ENCODE results near the gene ARHGAP42.
"Not testable (repeated sequence)": the region's sequence is repeated elsewhere in the genome, so short reads cannot be mapped to it uniquely, and the experiment has no call there.

ARHGAP42 gene

GRCh38 chr11:100719809-100720221 lies 32.7 kb downstream of the ARHGAP42 start:
- no peak for DNase-seq (ENCODE audit: low spot score)

- no peak for DNase-seq (ENCODE audit: low spot score)
Measured at GRCh38 chr11:100726680-100727079, 39.6 kb downstream of the ARHGAP42 start.

- DNase-seq (ENCODE audit: low spot score) = no peak
Measured at GRCh38 chr11:100727410-100727809, 40.3 kb downstream of the ARHGAP42 start.

- DNase-seq (ENCODE audit: low spot score) = no peak
Measured at GRCh38 chr11:100730266-100730665, 43.2 kb downstream of the ARHGAP42 start.

GRCh38 chr11:100731471-100731870 lies 44.4 kb downstream of the ARHGAP42 start:
- DNase-seq (ENCODE audit: low spot score) = no peak

GRCh38 chr11:100732949-100733348 lies 45.9 kb downstream of the ARHGAP42 start:
- no peak for DNase-seq (ENCODE audit: low spot score)

GRCh38 chr11:100734743-100735527 lies 47.8 kb downstream of the ARHGAP42 start:
- no peak for DNase-seq (ENCODE audit: low spot score)

GRCh38 chr11:100735949-100736675 lies 49.0 kb downstream of the ARHGAP42 start:
- DNase-seq (ENCODE audit: low spot score) = no peak

- DNase-seq (ENCODE audit: low spot score) = no peak
Measured at GRCh38 chr11:100738701-100739270, 51.7 kb downstream of the ARHGAP42 start.

GRCh38 chr11:100739666-100740065 lies 52.6 kb downstream of the ARHGAP42 start:
- DNase-seq (ENCODE audit: low spot score) = no peak

- DNase-seq (ENCODE audit: low spot score) = no peak
Measured at GRCh38 chr11:100740440-100740839, 53.4 kb downstream of the ARHGAP42 start.

GRCh38 chr11:100741866-100742625 lies 55.0 kb downstream of the ARHGAP42 start:
- no peak for DNase-seq (ENCODE audit: low spot score)

GRCh38 chr11:100746448-100746847 lies 59.4 kb downstream of the ARHGAP42 start:
- no peak for DNase-seq (ENCODE audit: low spot score)

- DNase-seq (ENCODE audit: low spot score) = no peak
Measured at GRCh38 chr11:100748153-100748552, 61.1 kb downstream of the ARHGAP42 start.

GRCh38 chr11:100749887-100750565 lies 62.9 kb downstream of the ARHGAP42 start:
- not testable (repeated sequence) for DNase-seq (ENCODE audit: low spot score)

- not testable (repeated sequence) for DNase-seq (ENCODE audit: low spot score)
Measured at GRCh38 chr11:100750566-100750891, 63.4 kb downstream of the ARHGAP42 start.

- no peak for DNase-seq (ENCODE audit: low spot score)
Measured at GRCh38 chr11:100752371-100753171, 65.5 kb downstream of the ARHGAP42 start.

- no peak for DNase-seq (ENCODE audit: low spot score)
Measured at GRCh38 chr11:100753172-100753543, 66.1 kb downstream of the ARHGAP42 start.

- DNase-seq (ENCODE audit: low spot score) = no peak
Measured at GRCh38 chr11:100753571-100753970, 66.5 kb downstream of the ARHGAP42 start.

GRCh38 chr11:100756559-100756958 lies 69.5 kb downstream of the ARHGAP42 start:
- no peak for DNase-seq (ENCODE audit: low spot score)

- no peak for DNase-seq (ENCODE audit: low spot score)
Measured at GRCh38 chr11:100757646-100758045, 70.6 kb downstream of the ARHGAP42 start.
